K562 (cell line): ENCODE data around the gene IL1B. TPM values are rescaled to one million over a fixed set of nuclear protein-coding genes. Genes with fewer than 3 reads are reported as not detected.
A peak's percentile ranks its signal among the peaks of the same experiment; 100 is the strongest.

ENCODE experiments used
- DACH1 ChIP-seq: fragments of 450-650 bp; IDR thresholded peaks from 2 replicates; pipeline ENCODE4 v1.6.1; 2018; ENCODE audit not compliant: partially characterized antibody
- KDM1A ChIP-seq, 2 experiments: fragments of 450-650 bp; IDR thresholded peaks; 2 replicates each; pipeline ENCODE4 v1.6.1; 2016; ENCODE audit warnings: mild to moderate bottlenecking in 2 of 2
- MEIS2 ChIP-seq: fragments of 450-650 bp; IDR thresholded peaks from 2 replicates; pipeline ENCODE4 v1.6.1; 2014; ENCODE audit warnings: mild to moderate bottlenecking; ENCODE audit not compliant: partially characterized antibody
- NCOA1 ChIP-seq: fragments of 450-650 bp; IDR thresholded peaks from 2 replicates; pipeline ENCODE4 v1.6.1; 2016; ENCODE audit warnings: low read depth
- POLR2AphosphoS2 ChIP-seq: IDR thresholded peaks from 2 replicates; pipeline ENCODE4 v1.6.1; 2012; ENCODE audit warnings: low read length, improper control_type of control experiment
- SNRNP70 ChIP-seq: fragments of 200-400 bp; formaldehyde crosslinking; optimal IDR thresholded peaks from 2 replicates; pipeline ENCODE3; 2017; ENCODE audit warnings: low read depth, low read length
- SRSF9 ChIP-seq: fragments of 200-400 bp; formaldehyde crosslinking; IDR thresholded peaks from 2 replicates; pipeline ENCODE4 v1.6.1; 2017; ENCODE audit warnings: low read depth, low read length, borderline replicate concordance
- YY1 ChIP-seq, 3 experiments: IDR thresholded peaks; 2 replicates each; pipeline ENCODE4 v1.6.1; 2011; ENCODE audit warnings: low read length in 2 of 3, mild to moderate bottlenecking in 2 of 3, moderate library complexity in 2 of 3, borderline replicate concordance in 1 of 3, control low read depth in 1 of 3, low read depth in 1 of 3; ENCODE audit not compliant: insufficient read depth in 3 of 3, insufficient replicate concordance in 2 of 3, control insufficient read depth in 1 of 3, insufficient read length in 1 of 3; ENCODE audit errors: extremely low read depth in 1 of 3
- ZNF644 ChIP-seq: fragments of 200-800 bp; sonication (Bioruptor generic); IDR thresholded peaks from 2 replicates; pipeline ENCODE4 v1.6.1; 2016; ENCODE audit warnings: low read depth, missing genetic modification characterization, missing compliant biosample characterization
- polyA plus RNA-seq, 8 experiments: library from polyadenylated mRNA; depleted of rRNA in 4 of 8; stranded (reverse) in 5 of 8; unstranded in 3 of 8; fragments of >200 nt; fragmentation: Nextera tagmentation in 2 of 8; fragmentation: Illumina TruSeq in 1 of 8; extraction: Ambion mirVana in 2 of 8; extraction: Trizol in 1 of 8; gene quantifications; 2 replicates each; pipeline versions ENCODE4 v1.2.1 to v1.2.3, GENCODE V29; 2011 to 2014; ENCODE audit warnings: inconsistent platforms in 1 of 8, missing spikeins in 1 of 8
- total RNA-seq, 7 experiments: library from RNA; depleted of rRNA in 6 of 7; stranded (reverse); fragments of >200 nt in 6 of 7; fragmentation: Illumina TruSeq in 2 of 7; extraction: Trizol in 2 of 7; gene quantifications; 2 replicates each; pipeline versions ENCODE4 v1.2.1 to v1.2.3, GENCODE V29; 2011 to 2021; ENCODE audit warnings: low replicate concordance in 1 of 7
- TF ChIP-seq, protein P1 (sequence below): fragments of 450-650 bp; IDR thresholded peaks from 2 replicates; pipeline ENCODE4 v1.6.1; 2016; ENCODE audit warnings: mild to moderate bottlenecking, moderate library complexity

IL1B gene
- total and polyA plus RNA-seq, 9 of the 15 experiments (the other 6 are each of a cell fraction or from before 2014, with no cell fraction given) = 0.29 TPM; not detected in 8

DNA sequence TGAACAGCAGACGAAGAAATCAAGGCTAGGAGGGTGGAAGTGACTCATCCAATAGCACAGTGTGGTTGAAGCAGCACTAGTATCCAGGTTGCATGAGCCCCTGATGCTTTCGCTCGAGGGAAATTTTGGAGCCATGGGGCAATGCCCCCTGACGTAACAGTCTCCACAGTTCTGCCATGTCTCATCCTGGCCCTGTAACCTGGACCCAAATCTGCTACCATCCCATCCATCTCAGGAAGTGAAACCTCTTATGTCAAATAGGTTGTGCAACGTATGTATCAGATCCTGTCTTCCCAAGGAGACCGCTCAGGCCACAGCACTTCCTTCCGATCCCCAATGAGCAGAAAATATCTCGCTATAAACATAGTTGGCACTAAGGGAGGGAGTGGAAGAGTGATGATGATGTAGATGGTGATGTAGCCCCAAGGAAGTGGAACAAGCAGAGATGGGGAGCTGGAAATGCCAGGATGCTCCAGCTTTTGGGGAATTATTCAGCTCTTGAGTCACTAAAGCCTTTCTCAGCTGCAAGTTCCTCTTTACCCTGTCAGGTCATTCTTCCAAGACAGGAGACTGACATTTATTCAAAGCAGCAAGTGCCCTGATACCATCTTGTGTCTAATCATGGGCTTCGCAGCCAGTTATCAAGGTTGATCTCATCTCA, 3.0 kb upstream of the IL1B start (continued):
- TF ChIP-seq, protein P1, sequence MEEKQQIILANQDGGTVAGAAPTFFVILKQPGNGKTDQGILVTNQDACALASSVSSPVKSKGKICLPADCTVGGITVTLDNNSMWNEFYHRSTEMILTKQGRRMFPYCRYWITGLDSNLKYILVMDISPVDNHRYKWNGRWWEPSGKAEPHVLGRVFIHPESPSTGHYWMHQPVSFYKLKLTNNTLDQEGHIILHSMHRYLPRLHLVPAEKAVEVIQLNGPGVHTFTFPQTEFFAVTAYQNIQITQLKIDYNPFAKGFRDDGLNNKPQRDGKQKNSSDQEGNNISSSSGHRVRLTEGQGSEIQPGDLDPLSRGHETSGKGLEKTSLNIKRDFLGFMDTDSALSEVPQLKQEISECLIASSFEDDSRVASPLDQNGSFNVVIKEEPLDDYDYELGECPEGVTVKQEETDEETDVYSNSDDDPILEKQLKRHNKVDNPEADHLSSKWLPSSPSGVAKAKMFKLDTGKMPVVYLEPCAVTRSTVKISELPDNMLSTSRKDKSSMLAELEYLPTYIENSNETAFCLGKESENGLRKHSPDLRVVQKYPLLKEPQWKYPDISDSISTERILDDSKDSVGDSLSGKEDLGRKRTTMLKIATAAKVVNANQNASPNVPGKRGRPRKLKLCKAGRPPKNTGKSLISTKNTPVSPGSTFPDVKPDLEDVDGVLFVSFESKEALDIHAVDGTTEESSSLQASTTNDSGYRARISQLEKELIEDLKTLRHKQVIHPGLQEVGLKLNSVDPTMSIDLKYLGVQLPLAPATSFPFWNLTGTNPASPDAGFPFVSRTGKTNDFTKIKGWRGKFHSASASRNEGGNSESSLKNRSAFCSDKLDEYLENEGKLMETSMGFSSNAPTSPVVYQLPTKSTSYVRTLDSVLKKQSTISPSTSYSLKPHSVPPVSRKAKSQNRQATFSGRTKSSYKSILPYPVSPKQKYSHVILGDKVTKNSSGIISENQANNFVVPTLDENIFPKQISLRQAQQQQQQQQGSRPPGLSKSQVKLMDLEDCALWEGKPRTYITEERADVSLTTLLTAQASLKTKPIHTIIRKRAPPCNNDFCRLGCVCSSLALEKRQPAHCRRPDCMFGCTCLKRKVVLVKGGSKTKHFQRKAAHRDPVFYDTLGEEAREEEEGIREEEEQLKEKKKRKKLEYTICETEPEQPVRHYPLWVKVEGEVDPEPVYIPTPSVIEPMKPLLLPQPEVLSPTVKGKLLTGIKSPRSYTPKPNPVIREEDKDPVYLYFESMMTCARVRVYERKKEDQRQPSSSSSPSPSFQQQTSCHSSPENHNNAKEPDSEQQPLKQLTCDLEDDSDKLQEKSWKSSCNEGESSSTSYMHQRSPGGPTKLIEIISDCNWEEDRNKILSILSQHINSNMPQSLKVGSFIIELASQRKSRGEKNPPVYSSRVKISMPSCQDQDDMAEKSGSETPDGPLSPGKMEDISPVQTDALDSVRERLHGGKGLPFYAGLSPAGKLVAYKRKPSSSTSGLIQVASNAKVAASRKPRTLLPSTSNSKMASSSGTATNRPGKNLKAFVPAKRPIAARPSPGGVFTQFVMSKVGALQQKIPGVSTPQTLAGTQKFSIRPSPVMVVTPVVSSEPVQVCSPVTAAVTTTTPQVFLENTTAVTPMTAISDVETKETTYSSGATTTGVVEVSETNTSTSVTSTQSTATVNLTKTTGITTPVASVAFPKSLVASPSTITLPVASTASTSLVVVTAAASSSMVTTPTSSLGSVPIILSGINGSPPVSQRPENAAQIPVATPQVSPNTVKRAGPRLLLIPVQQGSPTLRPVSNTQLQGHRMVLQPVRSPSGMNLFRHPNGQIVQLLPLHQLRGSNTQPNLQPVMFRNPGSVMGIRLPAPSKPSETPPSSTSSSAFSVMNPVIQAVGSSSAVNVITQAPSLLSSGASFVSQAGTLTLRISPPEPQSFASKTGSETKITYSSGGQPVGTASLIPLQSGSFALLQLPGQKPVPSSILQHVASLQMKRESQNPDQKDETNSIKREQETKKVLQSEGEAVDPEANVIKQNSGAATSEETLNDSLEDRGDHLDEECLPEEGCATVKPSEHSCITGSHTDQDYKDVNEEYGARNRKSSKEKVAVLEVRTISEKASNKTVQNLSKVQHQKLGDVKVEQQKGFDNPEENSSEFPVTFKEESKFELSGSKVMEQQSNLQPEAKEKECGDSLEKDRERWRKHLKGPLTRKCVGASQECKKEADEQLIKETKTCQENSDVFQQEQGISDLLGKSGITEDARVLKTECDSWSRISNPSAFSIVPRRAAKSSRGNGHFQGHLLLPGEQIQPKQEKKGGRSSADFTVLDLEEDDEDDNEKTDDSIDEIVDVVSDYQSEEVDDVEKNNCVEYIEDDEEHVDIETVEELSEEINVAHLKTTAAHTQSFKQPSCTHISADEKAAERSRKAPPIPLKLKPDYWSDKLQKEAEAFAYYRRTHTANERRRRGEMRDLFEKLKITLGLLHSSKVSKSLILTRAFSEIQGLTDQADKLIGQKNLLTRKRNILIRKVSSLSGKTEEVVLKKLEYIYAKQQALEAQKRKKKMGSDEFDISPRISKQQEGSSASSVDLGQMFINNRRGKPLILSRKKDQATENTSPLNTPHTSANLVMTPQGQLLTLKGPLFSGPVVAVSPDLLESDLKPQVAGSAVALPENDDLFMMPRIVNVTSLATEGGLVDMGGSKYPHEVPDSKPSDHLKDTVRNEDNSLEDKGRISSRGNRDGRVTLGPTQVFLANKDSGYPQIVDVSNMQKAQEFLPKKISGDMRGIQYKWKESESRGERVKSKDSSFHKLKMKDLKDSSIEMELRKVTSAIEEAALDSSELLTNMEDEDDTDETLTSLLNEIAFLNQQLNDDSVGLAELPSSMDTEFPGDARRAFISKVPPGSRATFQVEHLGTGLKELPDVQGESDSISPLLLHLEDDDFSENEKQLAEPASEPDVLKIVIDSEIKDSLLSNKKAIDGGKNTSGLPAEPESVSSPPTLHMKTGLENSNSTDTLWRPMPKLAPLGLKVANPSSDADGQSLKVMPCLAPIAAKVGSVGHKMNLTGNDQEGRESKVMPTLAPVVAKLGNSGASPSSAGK = no peak
- no peak for TF ChIP-seq DACH1
- no peak for TF ChIP-seq SNRNP70
- TF ChIP-seq MEIS2 = peak; percentile 35
- no peak for TF ChIP-seq SRSF9
- no peak for TF ChIP-seq POLR2AphosphoS2
- no peak for TF ChIP-seq ZNF644 (tag)
- no peak for TF ChIP-seq YY1 (IDR thresholded peaks at IDR 0.05; ENCODE audit: borderline replicate concordance in 1 of 3, control insufficient read depth in 1 of 3, extremely low read depth in 1 of 3, insufficient read depth in 3 of 3, insufficient read length in 1 of 3, insufficient replicate concordance in 2 of 3, low read depth in 1 of 3, low read length in 2 of 3)
- TF ChIP-seq NCOA1 = no peak
- no peak for TF ChIP-seq KDM1A (IDR thresholded peaks at IDR 0.05)
